Hindlimb muscle (tissue), 1 donor: ENCODE results near the gene TMED8. TPM values are rescaled to one million over a fixed set of nuclear protein-coding genes. Genes with fewer than 3 reads are reported as not detected.

Experiments used
- DNase-seq: peaks from one replicate; pipeline ENCODE4 v3.0.0-alpha.2; 2013
- polyA plus RNA-seq: library from polyadenylated mRNA; unstranded; fragments of 120-200 nt; gene quantifications from one replicate; pipeline ENCODE4 v1.2.1, GENCODE V29; 2013; ENCODE audit not compliant: insufficient read length

The TMED8 gene
- polyA plus RNA-seq, 1 donor: 5.4 TPM

GRCh38 chr14:77286576-77286975 is 90.3 kb downstream of the TMED8 start:
- DNase-seq: no peak

Other genes starting within 250 kb of the TMED8 start
- 0.30 TPM for gene ZDHHC22, start 235.3 kb downstream of the TMED8 start, polyA plus RNA-seq
- 1.0 TPM for gene TMEM63C, start 195.3 kb downstream of the TMED8 start, polyA plus RNA-seq
- not detected for gene NGB, start 105.9 kb downstream of the TMED8 start, polyA plus RNA-seq
- 22.8 TPM for gene POMT2, start 56.2 kb downstream of the TMED8 start, polyA plus RNA-seq
- 26.2 TPM for gene GSTZ1, start 56.1 kb downstream of the TMED8 start, polyA plus RNA-seq
- 0.35 TPM for gene SAMD15, start 285 bp upstream of the TMED8 start, polyA plus RNA-seq
- 0.48 TPM for gene NOXRED1, start 46.4 kb upstream of the TMED8 start, polyA plus RNA-seq
- 22.7 TPM for gene VIPAS39, start 80.5 kb upstream of the TMED8 start, polyA plus RNA-seq
- gene AHSA1, start 81.0 kb upstream of the TMED8 start, polyA plus RNA-seq: 109 TPM
- 0.10 TPM for gene ISM2, start 121.7 kb upstream of the TMED8 start, polyA plus RNA-seq
- 20.3 TPM for gene SPTLC2, start 239.5 kb upstream of the TMED8 start, polyA plus RNA-seq